ENCODE measurements around the gene HRH3.

HRH3 gene

GRCh38 chr20:62219992-62220665, at the start of gene HRH3:
HRH3 (minus strand) TSS chr20:62220278; CDS start chr20:62219970, 308 bp downstream.
- no peak for DNase-seq

- DNase-seq: no peak
These were observed 49.8 kb upstream of the HRH3 start for GRCh38 chr20:62269871-62270270.

- no peak for DNase-seq
These were observed 49.3 kb upstream of the HRH3 start for GRCh38 chr20:62269378-62269777.

GRCh38 chr20:62268228-62268900, 48.3 kb upstream of the HRH3 start:
- DNase-seq: no peak

- DNase-seq: no peak
These were observed 47.5 kb upstream of the HRH3 start for GRCh38 chr20:62267543-62267942.

- DNase-seq: no peak
These were observed 46.8 kb upstream of the HRH3 start for GRCh38 chr20:62266851-62267250.

GRCh38 chr20:62266340-62266739, 46.3 kb upstream of the HRH3 start:
- no peak for DNase-seq

GRCh38 chr20:62265365-62265764, 45.3 kb upstream of the HRH3 start:
- no peak for DNase-seq

GRCh38 chr20:62263396-62263795, 43.3 kb upstream of the HRH3 start:
- DNase-seq: no peak

- DNase-seq: no peak
These were observed 42.0 kb upstream of the HRH3 start for GRCh38 chr20:62262064-62262463.

GRCh38 chr20:62259294-62259565, 39.2 kb upstream of the HRH3 start:
- no peak for DNase-seq

- DNase-seq: no peak
These were observed 38.6 kb upstream of the HRH3 start for GRCh38 chr20:62258499-62259293.

GRCh38 chr20:62255976-62256375, 35.9 kb upstream of the HRH3 start:
- no peak for DNase-seq

- DNase-seq: no peak
These were observed 34.1 kb upstream of the HRH3 start for GRCh38 chr20:62254021-62254724.

GRCh38 chr20:62253398-62253797, 33.3 kb upstream of the HRH3 start:
- DNase-seq: no peak

GRCh38 chr20:62252342-62252966, 32.4 kb upstream of the HRH3 start:
- DNase-seq: no peak

GRCh38 chr20:62248890-62249560, 28.9 kb upstream of the HRH3 start:
- no peak for DNase-seq

GRCh38 chr20:62246872-62247652, 27.0 kb upstream of the HRH3 start:
- DNase-seq: no peak

- no peak for DNase-seq
These were observed 26.4 kb upstream of the HRH3 start for GRCh38 chr20:62246431-62246830.

- no peak for DNase-seq
These were observed 25.8 kb upstream of the HRH3 start for GRCh38 chr20:62245911-62246280.

GRCh38 chr20:62244644-62245108, 24.6 kb upstream of the HRH3 start:
- no peak for DNase-seq
